OCI-LY7 (cell line): ENCODE results near the gene C14orf39.

Experiments
- CTCF ChIP-seq: fragments of 200-600 bp; sonication (generic); conservative IDR thresholded peaks from 2 replicates; pipeline ENCODE4 v1.5.1; 2014; ENCODE audit warnings: mild to moderate bottlenecking, antibody characterized with exemption, low read length, moderate library complexity, mixed read lengths
- EZH2phosphoT487 ChIP-seq: fragments of 200-600 bp; sonication (generic); IDR thresholded peaks from 2 replicates; pipeline ENCODE4 v1.6.1; 2018; ENCODE audit warnings: low read depth, borderline replicate concordance, mild to moderate bottlenecking, mixed run types, antibody characterized with exemption, low read length, moderate library complexity, mixed read lengths

GRCh38 chr14:60506010-60506409 is 20.1 kb upstream of the C14orf39 start:
- TF ChIP-seq CTCF (no peak), EZH2phosphoT487 (no peak)
